Esophagus (tissue), 2 donors: ENCODE measurements around the gene STRA6. TPM values are rescaled to one million over a fixed set of nuclear protein-coding genes. Genes with fewer than 3 reads are reported as not detected.

Source experiments
- H3K27ac ChIP-seq, 2 donors: one replicate each; pipeline ENCODE4 v1.5.1; 2013; ENCODE audit warnings: low read depth in 2 of 2, mild to moderate bottlenecking in 2 of 2, inconsistent platforms in 1 of 2, low read length in 1 of 2, moderate library complexity in 1 of 2
- H3K27me3 ChIP-seq, 2 donors: one replicate each; pipeline ENCODE4 v1.6.1; 2013; ENCODE audit warnings: low read length in 2 of 2, control low read depth in 1 of 2, mild to moderate bottlenecking in 1 of 2; ENCODE audit not compliant: insufficient read depth in 2 of 2, control insufficient read depth in 1 of 2
- H3K36me3 ChIP-seq, 2 donors: one replicate each; pipeline ENCODE4 v1.6.1; 2013; ENCODE audit warnings: low read length in 1 of 2; ENCODE audit not compliant: control insufficient read depth in 2 of 2, insufficient read depth in 2 of 2
- H3K4me1 ChIP-seq, 2 donors: one replicate each; pipeline ENCODE4 v1.6.1; 2013; ENCODE audit warnings: low read length in 1 of 2; ENCODE audit not compliant: control insufficient read depth in 2 of 2, insufficient read depth in 2 of 2
- H3K4me3 ChIP-seq, 2 donors: one replicate each; pipeline ENCODE4 v1.5.1; 2013; ENCODE audit warnings: low read length in 2 of 2, mild to moderate bottlenecking in 2 of 2, low read depth in 1 of 2, moderate library complexity in 1 of 2
- H3K9me3 ChIP-seq, 2 donors: one replicate each; pipeline ENCODE4 v1.6.1; 2013; ENCODE audit warnings: mild to moderate bottlenecking in 2 of 2, low read depth in 1 of 2, low read length in 1 of 2, moderate library complexity in 1 of 2; ENCODE audit not compliant: control insufficient read depth in 2 of 2, insufficient read depth in 1 of 2
- WGBS, 2 donors: extraction: QIAGEN DNeasy Blood & Tissue Kit; methylation state at CpG; one replicate each; pipeline ENCODE4 v1.1.7; 2013; 5-methylcytosine and 5-hydroxymethylcytosine counted together
- polyA plus RNA-seq, 2 donors: library from polyadenylated mRNA; stranded (reverse); fragments of 200-250 nt; gene quantifications; one replicate each; pipeline ENCODE4 v1.2.3, GENCODE V29; 2013
- donor health status: healthy with polysubstance abuse.
- donor health status: Bipolar disorder and iron deficiency.

The STRA6 gene
- polyA plus RNA-seq, 2 donors: 0.65 to 0.79 TPM

- Histone ChIP-seq H3K36me3 (no peaks in the 10 kb centered on the region), H3K4me1 (peaks cover 2 to 3% of the 10 kb centered on the region in 2 donors), H3K9me3 (peaks cover 0 to 7% of the 10 kb centered on the region in 2 donors), H3K27me3 (peaks cover 15 to 21% of the 10 kb centered on the region in 2 donors), H3K4me3 (peak overlapping the region in 1 of 2 donors; percentile 24), H3K27ac (no peak overlapping the region)
- 2 to 3% methylated on average over 23 to 26 of the region's 26 CpGs for WGBS, 2 donors
Measured at GRCh38 chr15:74136540-74136813, 66.1 kb downstream of the STRA6 start.

GRCh38 chr15:74135041-74135565 lies 67.5 kb downstream of the STRA6 start:
- H3K9me3 ChIP-seq: peaks cover 0 to 10% of the 10 kb centered on the region in 2 donors
- no peak overlapping the region for H3K27ac ChIP-seq
- peaks cover 3 to 6% of the 10 kb centered on the region in 2 donors for H3K4me1 ChIP-seq
- H3K4me3 ChIP-seq: no peak overlapping the region
- H3K27me3 ChIP-seq: peaks cover 19 to 33% of the 10 kb centered on the region in 2 donors
- 22 to 27% methylated on average over 27 of the region's 27 CpGs for WGBS, 2 donors
- no peaks in the 10 kb centered on the region for H3K36me3 ChIP-seq

GRCh38 chr15:74134387-74135027 lies 68.1 kb downstream of the STRA6 start:
- no peaks in the 10 kb centered on the region for H3K36me3 ChIP-seq
- H3K4me1 ChIP-seq: peaks cover 3 to 6% of the 10 kb centered on the region in 2 donors
- H3K27me3 ChIP-seq: peaks cover 19 to 39% of the 10 kb centered on the region in 2 donors
- peaks cover 0 to 10% of the 10 kb centered on the region in 2 donors for H3K9me3 ChIP-seq
- 24 to 27% methylated on average over 51 to 53 of the region's 53 CpGs for WGBS, 2 donors
- H3K4me3 ChIP-seq: no peak overlapping the region
- H3K27ac ChIP-seq: no peak overlapping the region

GRCh38 chr15:74133694-74134386 lies 68.7 kb downstream of the STRA6 start:
- Histone ChIP-seq H3K4me3 (no peak overlapping the region), H3K4me1 (peaks cover 3 to 6% of the 10 kb centered on the region in 2 donors), H3K36me3 (no peaks in the 10 kb centered on the region), H3K27ac (no peak overlapping the region), H3K27me3 (peaks cover 19 to 46% of the 10 kb centered on the region in 2 donors), H3K9me3 (peaks cover 0 to 10% of the 10 kb centered on the region in 2 donors)
- WGBS, 2 donors: 21 to 27% methylated on average over 64 to 71 of the region's 71 CpGs

GRCh38 chr15:74132681-74133651 lies 69.6 kb downstream of the STRA6 start:
- H3K4me3 ChIP-seq: no peak overlapping the region
- H3K27me3 ChIP-seq: peaks cover 19 to 42% of the 10 kb centered on the region in 2 donors
- WGBS, 2 donors: 23 to 24% methylated on average over 89 to 90 of the region's 90 CpGs
- H3K4me1 ChIP-seq: peaks cover 3 to 6% of the 10 kb centered on the region in 2 donors
- no peak overlapping the region for H3K27ac ChIP-seq
- peaks cover 0 to 10% of the 10 kb centered on the region in 2 donors for H3K9me3 ChIP-seq
- no peaks in the 10 kb centered on the region for H3K36me3 ChIP-seq

- Histone ChIP-seq H3K4me3 (no peak overlapping the region), H3K36me3 (no peaks in the 10 kb centered on the region), H3K27ac (no peak overlapping the region), H3K9me3 (peaks cover 0 to 10% of the 10 kb centered on the region in 2 donors), H3K4me1 (peaks cover 3 to 12% of the 10 kb centered on the region in 2 donors), H3K27me3 (peaks cover 13 to 42% of the 10 kb centered on the region in 2 donors)
- 25 to 26% methylated on average over 20 of the region's 20 CpGs for WGBS, 2 donors
Measured at GRCh38 chr15:74131628-74132413, 70.8 kb downstream of the STRA6 start.

- Histone ChIP-seq H3K4me3 (no peak overlapping the region), H3K27ac (no peak overlapping the region), H3K9me3 (peaks cover 0 to 10% of the 10 kb centered on the region in 2 donors), H3K4me1 (peaks cover 3 to 10% of the 10 kb centered on the region in 2 donors), H3K27me3 (peaks cover 13 to 42% of the 10 kb centered on the region in 2 donors), H3K36me3 (no peaks in the 10 kb centered on the region)
- 17 to 21% methylated on average over 28 of the region's 28 CpGs for WGBS, 2 donors
Measured at GRCh38 chr15:74130849-74131627, 71.5 kb downstream of the STRA6 start.

- Histone ChIP-seq H3K27ac (no peak within 1 kb of the TSS), H3K27me3 (peaks cover 13 to 42% of the 10 kb centered on the region in 2 donors), H3K4me3 (no peak within 1 kb of the TSS), H3K36me3 (no peaks in the 10 kb centered on the region), H3K9me3 (peaks cover 0 to 10% of the 10 kb centered on the region in 2 donors), H3K4me1 (peaks cover 3 to 9% of the 10 kb centered on the region in 2 donors)
- WGBS, 2 donors: 3% methylated on average over 53 of the region's 53 CpGs
Measured at GRCh38 chr15:74130155-74130848, 72.3 kb downstream of the STRA6 start, which contains the start of gene ISLR2. TSS of gene ISLR2 (plus strand) at chr15:74130586. CDS start at chr15:74132755, 2,169 bp downstream.
